Measurements from ENCODE around the gene SERINC2.
A peak's percentile ranks its signal among the peaks of the same experiment; 100 is the strongest.

SERINC2 gene

DNA sequence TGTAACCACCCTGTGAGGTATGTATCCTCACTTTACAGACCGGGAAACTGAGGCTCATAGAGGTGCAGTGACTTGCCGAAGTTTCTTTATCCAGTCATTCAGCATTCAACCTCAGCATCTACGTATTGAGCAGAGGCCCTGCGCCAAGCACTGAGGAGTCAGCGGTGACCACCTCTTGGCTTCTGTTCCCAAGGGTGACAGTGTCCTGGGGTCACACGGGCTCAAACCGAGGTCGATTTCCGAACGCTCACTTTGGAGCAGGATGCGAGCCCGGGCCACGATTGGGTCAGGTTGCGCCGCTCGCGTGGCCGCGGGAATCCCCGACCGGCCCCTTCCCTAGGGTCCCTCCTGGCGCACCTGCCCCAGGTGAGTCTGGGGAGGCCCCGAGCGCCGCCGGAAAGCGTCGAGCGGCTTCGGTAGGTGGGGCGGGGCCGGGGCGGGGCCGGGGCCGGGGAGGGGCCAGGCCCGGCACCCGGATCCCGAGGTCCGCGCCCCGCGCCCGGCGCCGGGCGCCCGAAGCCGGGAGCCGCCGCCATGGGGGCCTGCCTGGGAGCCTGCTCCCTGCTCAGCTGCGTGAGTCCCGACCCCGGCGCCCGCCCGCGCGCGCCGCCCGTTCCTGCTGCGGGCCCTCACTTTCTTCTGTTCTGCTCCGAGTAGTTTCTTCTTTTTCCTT, at the start of gene SERINC2:
Gene SERINC2, plus strand, starts transcription at position 482 of the 673 bp plus-strand sequence. Its CDS starts 53 bp downstream, at position 535.
- DNase-seq (ENCODE audit: low read depth in 2 of 2), result no peak

DNA sequence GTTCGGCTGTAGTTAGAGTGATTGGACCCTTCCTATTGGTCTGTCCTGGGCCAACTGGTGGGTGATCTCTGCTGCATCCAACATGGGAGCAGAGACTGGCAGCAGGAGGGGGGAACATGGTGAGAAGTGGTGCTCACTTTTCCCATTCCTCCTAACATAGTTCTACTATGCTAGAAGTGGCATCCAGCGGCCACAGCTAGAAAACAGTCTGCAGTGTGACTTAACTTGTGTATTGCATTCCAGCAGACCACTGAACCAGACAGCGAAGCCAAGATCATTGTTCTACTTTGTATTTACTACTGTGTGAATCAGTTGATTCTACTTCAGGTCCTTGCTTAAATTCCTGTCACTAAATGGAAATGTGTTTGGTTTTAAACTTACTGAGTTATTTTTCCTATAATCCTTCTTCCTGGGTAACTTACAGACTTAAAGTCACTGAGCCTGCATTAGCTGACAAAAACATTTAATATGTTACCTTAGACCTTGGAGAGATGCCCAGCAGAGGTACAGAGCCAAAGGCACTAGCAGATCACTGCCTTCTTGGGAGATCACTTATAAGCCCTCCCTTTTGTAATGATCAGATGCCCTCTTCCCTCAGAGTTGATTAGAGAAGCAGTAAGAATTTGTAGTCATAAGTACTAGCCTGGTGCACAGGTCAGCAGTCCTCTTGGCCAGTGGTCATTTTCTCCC, 48.3 kb upstream of the SERINC2 start:
- DNase-seq (ENCODE audit: low read depth in 2 of 2), result no peak

DNA sequence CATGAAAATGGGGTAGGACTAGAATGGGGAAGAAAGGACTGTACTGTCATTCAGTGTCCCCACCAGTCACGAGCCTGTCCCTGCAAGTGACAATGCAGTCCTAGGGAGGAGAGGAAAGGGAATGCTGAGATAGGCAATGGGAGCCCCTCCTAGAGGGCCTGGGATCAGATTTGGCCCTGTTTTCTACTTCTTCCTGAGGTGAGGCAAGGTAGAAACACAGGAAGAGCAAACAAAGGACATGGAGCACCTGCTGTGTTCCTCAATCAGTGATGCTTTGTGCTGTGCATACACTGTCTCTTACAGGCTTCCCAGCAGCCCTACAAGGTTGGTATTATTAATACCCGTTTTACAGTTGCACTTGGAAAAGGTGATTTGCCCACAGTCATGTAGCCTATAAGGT, 46.2 kb upstream of the SERINC2 start:
- DNase-seq (ENCODE audit: low read depth in 2 of 2), result no peak

DNA sequence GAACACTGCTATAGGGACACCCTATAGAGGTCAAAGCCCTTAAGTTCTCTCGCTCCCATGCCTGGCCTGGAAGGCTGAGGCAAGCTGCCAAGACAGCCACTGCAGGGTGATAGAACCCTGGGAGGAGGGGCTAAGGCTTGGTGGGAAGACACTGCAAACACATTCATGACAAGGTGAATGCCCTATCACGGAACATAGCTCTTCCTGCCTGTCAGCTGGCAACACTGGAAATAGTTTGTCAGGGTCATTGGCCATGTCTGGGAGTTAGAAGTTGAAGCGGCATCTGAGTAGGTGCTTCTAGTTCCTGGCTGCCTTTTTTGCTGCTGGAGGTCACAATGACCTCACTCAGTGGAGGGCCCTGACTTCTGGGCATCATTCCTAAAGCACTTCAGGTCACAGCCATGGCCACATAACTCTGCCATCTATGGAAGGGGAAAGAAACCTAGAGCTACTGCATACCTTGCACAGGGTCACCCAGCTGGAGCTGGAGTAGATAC, 44.4 kb upstream of the SERINC2 start:
- DNase-seq (ENCODE audit: low read depth in 2 of 2), result no peak

DNA sequence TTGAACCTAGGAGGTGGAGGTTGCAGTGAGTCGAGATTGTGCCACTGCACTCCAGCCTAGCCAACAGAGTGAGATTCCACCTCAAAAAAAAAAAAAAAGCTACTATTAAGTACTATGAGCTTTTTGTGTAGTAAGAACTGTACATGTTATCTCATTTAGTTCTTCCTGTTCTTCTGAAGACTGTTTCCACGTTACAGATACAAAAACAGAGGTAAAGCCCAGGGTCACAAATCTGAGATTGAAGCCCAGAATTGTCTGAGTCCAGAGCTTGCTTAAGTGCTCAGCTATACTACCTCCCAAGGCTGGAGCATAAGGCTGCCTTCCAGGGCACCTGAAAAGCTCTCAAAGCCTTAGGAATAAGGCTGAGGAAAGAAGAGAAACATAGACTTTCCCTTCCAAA, 43.0 kb upstream of the SERINC2 start:
- no peak for DNase-seq (ENCODE audit: low read depth in 2 of 2)

DNA sequence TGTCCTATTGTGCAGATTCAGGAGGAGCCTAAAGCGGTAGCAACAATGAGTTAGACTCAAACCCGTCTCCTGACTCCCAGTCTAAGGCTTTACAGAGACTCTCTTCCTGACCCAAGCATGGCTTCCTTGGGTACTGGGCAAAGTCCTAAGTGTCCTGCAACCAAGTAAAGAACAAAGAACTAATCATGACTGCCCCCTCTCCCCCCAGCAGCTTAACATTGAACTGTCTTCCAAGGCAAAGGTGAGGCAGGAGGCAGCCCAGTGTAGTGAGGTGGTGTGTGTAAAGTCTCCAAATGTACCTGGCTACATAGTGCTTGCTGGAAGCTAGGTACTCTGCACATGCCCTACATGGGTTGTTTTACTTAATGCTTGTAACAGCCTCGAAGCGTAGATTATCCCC, 42.4 kb upstream of the SERINC2 start:
- no peak for DNase-seq (ENCODE audit: low read depth in 2 of 2)

DNA sequence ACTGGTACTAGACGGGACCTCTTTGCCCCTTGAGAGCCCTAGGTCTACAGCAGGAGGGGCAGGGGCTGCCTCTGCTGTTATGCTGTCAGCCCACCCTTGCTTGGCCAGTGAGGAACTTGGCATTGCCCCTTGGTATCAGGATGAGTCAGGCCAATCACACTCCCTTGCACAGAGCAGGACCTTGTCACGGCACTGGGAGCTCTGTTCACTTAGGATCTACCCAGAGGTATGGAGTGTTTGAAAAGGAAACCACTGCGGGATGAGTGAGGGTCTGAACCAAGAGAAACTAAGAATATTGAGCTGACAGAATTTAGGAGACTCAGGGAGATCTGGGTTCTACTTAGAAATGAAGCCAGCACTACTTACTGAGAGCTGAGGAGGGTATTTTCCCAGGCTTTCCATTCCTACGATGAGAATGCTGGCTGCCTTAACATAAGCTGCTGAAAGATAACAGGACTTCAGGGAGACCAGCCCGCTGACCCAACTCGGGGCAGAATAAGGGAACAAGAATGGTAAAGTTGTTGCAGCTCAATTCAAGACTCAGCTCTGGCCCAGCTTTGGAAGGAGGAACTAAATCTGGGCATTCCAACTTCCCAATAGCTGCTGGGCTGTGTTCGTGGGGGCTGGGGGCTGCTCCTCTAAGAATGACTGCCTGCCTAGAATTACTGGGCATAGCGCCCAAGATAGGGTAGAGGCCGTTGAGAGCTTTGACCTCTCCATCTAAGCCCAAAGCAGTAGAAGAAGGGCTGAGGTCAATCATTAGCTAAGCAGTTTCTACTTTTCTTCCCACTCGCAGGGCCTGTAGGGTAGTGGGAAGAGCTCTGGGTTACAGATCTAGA, 41.7 kb upstream of the SERINC2 start:
- no peak for DNase-seq (ENCODE audit: low read depth in 2 of 2)

DNA sequence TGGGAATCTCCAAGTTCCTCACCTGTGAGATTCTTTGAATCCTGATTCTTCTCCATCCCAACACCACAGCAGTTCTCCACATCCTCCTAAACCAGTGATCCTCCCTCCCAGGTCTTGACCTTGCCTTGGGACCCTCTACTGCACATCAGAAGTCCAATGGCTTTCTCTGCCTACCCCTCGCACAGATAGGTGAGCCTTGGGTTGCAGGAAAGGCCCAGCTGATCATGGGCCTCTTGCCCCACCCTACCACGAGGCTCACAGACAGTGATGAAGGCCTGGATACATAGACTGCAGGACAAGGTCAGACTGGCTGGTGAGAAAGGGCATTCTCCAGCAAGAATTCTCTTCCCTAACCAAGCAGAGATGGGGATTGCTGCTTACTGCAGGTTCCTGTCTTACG, 41.0 kb upstream of the SERINC2 start:
- no peak for DNase-seq (ENCODE audit: low read depth in 2 of 2)

DNA sequence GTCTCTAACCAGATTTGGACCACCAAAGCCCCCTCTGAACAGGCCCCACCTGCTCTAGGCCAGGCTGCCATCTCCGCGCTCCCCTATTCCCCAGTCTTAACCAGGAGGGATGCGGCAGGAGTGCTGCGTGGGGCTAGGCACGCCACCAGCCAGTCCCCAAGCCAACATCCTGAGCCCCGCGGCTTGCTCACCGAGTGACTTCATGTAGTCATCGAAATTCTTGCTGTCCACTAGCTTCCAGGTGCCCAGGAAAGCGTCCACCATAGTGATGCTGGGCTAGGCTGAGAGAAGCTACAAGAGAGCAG, 40.3 kb upstream of the SERINC2 start:
- DNase-seq (ENCODE audit: low read depth in 2 of 2), result no peak

DNA sequence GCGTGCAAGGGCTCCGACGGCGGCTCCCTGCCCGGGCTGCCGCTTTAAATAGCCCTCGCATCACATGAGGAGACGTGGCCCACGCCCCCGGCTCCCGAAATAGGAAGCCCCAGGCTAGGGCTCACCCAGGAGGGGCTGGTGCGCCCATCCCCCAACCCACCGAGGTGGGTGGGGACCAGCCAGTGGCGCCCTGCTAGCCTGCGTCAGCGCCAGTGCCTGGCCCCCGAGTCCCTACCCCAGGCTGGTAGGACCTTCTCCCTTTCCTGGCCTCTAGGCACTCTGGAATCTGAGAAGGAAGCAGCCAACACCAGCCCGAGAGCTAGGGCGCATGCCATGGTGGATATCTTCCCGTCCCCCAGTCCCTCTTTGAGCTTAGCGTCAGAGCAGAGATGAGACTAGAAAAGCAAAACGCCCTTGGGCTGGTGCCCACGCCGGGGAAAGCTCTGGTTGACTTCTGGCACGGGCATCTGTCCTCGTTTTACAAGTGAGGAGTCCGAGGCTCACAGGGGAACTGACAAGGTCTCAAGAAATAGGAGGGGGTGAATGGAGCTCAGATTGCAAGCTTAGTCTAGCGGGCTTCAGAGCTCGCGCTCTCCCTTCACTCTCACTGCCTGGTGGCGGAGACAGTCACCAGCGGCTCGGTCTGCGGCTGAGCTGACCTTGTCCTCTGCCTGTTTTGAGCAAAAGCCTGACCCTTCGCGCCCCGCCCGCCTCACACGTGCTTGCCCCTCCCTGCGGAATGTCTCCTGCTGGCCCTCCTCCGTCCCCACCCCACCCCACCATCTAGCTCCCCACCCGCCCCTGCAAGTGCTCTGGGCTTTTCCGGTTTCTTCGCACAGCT, 39.7 kb upstream of the SERINC2 start, which contains the start of gene FABP3:
Gene FABP3, minus strand, starts transcription at position 21 of the 841 bp plus-strand sequence. CDS start 62 bp downstream, outside the sequence.
- no peak for DNase-seq (ENCODE audit: low read depth in 2 of 2)

DNA sequence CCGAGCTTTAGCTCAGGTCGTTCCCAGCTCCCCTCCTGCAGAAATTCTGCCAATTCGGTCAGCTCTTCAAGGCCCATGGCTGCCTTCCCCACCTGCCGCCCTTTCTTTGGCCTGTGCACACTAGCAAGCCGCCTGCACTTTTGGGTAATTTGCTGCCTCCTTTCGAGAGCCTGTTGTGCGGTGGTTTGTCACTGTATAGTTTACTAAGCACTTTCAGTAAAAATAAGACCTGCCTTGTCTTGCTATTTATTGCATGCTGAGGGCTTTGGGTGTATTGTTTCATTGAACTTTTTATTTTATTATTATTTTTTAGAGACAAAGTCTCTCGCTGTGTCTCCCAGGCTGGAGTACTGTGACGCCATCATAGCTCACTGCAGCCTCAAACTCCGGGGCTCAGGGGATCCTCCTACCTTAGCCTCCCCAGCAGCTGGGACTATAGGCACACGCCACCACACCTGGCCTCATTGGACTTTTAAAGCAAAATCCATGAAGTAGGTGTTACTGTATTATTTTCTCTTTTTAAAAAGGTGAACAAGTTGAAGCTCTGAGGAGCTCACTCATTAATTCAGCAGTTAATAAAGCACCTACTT, 39.0 kb upstream of the SERINC2 start:
- no peak for DNase-seq (ENCODE audit: low read depth in 2 of 2)

DNA sequence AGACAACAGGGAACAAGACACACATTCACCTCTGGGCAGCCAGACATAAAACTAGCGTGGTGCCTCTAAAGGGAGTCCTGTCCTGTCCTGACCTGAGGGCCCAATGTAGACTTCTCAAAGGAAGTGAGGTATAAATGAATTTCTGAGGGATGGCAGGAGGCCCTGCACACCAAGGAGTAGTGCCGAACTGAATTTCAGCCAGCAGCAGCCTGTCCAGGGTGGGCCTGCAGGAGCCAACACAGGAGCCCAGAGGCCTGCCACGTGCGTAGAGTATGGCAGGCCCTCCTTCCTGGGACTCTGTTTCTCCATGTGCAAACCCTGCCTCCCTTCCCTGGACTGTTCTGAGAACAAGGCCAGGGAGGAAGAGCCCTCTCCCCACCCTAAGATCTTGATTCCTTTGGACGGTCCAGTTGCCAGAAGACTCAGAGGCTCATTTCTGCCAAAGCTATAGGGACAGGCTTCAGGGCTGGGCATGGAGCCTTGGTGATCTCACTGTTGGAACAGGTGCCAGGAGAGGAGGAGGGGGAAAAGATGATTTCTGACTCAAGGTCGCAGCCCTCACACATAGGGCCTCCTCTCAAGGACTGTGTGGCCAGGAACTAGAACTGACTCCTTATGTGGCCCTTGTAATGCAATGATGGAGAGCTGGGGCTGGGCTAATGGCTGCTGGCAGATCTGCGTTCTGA, 38.4 kb upstream of the SERINC2 start:
- no peak for DNase-seq (ENCODE audit: low read depth in 2 of 2)

DNA sequence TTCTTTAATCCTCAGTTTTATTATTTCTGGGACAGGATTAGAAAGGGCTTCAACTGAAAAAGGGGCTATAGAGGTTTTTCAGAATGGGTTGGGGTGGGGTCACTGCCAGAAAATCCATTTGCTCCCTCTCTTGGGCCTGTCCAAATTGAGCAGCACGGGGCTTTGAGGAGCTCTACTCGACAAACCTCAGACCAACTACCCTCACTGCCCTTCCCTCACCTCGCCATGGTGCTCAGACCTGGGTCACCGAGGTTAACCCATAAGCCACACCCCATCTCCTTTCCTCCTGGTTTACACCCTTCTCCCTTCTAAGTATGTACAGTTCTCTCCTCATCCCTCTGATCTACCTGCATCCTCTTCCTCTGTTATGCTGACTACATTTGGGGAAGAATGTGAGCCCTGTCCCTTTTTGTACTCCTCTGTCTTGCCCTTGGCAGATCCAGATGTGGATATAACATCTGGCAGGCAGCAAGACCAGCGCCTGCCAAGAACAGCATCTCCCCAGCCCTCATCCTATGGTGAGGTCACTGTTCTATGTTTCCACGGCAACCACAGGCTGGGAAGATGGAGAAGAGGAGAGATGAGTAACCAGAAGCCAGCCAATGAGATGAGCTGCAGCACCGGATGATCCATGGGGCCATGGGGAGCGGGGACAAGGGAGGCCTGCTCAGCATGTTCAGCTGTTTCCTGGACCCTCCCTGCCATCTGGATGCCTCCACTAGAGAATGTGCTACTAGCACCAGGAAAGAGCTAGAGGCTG, 36.5 kb upstream of the SERINC2 start:
- peak; percentile 86 to 87 for DNase-seq (ENCODE audit: low read depth in 2 of 2)

DNA sequence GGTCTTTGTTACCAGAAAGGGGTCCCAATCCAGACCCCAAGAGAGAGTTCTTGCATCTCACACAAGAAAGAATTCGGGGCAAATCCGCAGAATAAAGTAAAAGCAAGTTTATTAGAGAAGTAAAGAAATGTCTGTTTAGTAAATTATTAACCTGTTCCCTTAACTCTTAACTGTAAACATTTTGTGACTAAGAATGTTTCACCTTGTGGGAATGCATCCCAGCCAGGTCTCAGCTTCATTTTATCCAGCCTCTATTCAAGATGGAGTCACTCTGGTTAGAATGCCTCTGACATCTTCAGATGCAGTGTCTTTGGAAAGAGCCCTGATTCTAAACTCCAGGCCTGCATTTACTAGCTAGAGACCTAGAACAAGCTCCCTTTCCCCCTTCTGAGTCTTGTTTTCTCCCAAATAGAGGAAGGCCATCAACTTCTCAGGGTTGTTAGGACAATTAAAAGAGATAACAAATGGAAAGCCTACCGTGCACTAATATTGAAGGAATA, 35.6 kb upstream of the SERINC2 start:
- DNase-seq (ENCODE audit: low read depth in 2 of 2), result no peak

DNA sequence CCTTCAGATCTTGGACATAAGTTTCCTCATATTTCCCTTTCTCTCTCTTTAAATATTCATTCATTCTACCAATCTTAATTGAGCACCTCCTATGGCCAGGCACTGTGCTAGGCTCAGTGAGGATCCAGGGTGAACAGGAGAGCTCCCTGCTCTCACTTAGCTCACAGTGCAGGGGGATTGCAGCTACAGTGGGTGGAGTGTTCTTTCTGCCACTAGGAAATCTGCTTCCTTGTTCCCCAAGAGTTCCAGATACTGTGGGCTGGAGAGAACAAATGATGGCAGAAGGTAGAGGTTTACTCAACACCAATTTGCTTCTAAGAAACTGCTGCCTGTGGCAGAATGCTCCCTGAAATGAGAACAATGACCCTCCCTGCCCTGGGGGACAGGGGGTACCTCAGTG, 35.0 kb upstream of the SERINC2 start:
- no peak for DNase-seq (ENCODE audit: low read depth in 2 of 2)

DNA sequence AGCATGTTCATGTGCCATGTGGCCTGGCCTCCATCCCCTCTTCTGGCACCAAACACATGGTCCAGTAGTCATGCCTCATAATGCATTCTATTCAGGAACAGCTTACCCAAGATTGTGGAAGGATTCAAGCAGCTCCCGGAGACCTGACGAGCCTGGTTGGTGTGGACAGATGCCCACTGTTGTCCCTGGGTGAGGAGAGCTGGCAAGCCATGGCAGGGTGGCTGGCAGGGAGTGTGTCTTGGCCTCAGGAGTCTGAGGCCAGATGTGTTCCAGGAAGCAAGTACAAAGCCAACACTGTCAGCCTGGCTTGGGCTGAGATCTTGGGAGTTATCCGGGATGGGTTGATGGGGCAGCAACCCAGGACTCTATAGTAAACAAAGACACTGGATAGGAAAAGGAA, 32.8 kb upstream of the SERINC2 start:
- no peak for DNase-seq (ENCODE audit: low read depth in 2 of 2)

DNA sequence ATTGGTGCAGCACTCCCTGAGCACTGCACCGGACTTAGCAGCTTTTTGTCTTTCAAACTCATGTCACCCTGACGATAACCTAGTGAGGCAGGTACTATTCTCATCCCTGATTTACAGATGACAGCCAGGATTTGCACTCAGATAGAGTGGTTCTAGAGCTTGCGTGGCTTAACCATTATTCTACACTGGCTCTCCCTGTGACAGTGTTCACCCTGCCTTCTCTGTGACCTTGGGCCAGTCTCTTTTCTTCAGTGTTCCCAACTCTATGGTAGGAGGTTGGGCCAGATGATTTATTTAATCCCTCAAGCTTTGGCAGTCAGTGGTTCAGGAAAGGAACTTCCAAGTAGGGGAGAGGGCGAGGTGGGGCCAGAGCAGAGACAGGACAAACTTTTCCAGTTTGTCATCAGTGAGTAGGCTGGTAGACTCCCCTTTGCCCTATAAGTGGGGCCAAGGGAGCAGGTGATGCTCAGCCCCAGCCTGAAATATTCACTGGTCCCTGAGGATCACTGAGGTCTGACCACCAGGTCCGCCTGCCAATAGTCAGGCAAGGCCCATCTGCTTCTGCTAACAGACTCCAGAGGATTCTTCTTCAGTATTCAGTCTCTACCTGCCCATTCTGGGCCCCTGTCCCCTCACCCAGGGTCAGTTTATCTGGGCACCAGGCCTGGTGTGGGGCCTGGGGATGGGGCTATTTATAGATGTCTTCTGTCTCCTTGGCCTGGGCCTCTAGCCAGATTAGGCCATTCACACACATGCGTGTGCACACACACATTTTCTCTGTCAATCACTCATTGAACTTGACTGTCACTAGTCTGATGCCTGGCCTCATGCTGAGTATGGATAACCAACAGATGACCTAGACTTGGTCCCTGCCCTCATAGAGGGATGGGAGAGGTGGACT, 31.4 kb upstream of the SERINC2 start:
- no peak for DNase-seq (ENCODE audit: low read depth in 2 of 2)

DNA sequence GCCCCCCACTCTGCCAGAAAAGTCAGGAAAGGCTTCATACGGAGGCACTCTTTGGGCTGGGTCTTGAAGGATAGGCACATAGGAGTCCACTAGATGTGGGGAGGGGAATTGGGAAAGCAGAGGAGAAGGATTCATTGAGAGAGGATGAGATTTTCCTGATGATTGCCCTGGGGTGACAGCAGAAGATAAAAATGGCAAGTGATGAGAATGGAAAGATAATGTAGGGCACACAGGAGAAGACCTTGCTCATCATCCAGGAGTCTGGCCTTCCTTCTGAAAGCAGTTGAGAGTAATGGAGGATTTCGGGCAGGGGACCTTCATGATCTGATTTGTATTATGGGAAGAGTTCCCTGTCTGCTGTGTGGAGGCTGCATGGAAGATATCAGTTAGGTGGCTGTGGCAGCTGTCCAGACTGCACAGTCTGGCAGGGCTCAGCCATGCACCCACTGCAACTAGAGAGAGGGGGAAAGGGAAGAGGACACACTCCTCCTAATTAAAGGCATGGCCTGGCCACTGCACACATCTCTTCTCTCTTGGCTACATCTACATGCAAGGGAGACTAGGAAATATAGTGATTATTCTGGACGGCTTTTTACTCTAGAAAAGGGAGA, 30.5 kb upstream of the SERINC2 start:
- no peak for DNase-seq (ENCODE audit: low read depth in 2 of 2)

Measured in fibroblast of skin of left biceps (primary cell).